ENCODE measurements around the gene C1QTNF6.

GRCh38 chr22:37222440-37222971, 34.5 kb upstream of the C1QTNF6 start:
- TF ChIP-seq POLR2A (IDR thresholded peaks at IDR 0.05; ENCODE audit: low read depth) (no peak), EP300 (IDR thresholded peaks at IDR 0.05) (no peak)
